ENCODE measurements around the gene AJAP1.

DNA sequence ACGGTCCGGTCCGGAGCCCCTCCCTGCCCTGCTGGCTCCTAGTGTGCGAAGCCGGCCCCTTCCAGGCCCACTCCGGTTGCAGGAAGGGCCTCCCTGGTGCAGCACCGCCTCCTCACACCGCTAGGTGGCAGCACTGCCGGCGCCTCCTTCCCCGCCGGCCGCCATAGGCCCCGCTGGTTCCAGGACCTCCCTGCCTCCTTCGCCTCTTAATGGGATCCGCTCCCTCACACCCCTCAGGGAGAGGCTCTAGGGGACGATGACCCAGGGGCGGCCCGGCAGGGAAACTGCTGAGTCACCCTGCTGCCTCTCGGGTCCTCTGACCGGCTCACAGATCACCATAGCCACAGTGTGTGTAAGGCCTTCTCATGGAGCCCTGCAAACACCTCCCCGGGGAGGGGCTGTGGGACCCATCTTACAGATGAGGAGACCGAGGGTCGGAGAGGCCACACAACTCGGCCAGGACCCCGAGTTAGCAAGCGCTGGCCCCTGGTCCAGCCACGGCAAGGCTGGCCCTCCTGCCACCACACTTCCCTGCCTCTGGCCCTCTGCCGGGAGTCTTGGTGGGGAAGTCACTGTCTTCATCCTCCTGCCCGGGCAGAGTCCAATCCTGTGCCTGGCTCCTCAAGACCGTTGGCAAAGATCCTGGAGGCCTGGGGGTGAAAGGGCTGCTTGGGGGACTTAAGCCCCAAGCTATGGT, 1.6 kb upstream of the AJAP1 start:
- TF ChIP-seq ELF1 (IDR thresholded peaks at IDR 0.05; ENCODE audit: borderline replicate concordance, low read depth) (no peak), POLR2A (IDR thresholded peaks at IDR 0.05; ENCODE audit: borderline replicate concordance, extremely low read depth, insufficient read depth, insufficient read length) (no peak), CTCF (IDR thresholded peaks at IDR 0.05 in 2 of 3, conservative IDR thresholded peaks at IDR 0.05 in 1 of 3; ENCODE audit: borderline replicate concordance in 1 of 3, insufficient read depth in 1 of 3, low read depth in 2 of 3, low read length in 2 of 3) (peak; percentile 18 to 84 (median 80); a peak in 5 of 6 replicates), EZH2 (IDR thresholded peaks at IDR 0.05) (no peak), YY1 (IDR thresholded peaks at IDR 0.05; ENCODE audit: extremely low read depth, insufficient replicate concordance, low read depth, low read length) (no peak), REST (IDR thresholded peaks at IDR 0.05; ENCODE audit: low read depth) (no peak), CBX3 (IDR thresholded peaks at IDR 0.05; ENCODE audit: low read depth) (no peak), CEBPB (IDR thresholded peaks at IDR 0.05; ENCODE audit: low read depth) (no peak), POLR2AphosphoS5 (IDR thresholded peaks at IDR 0.05; ENCODE audit: low read depth, low read length) (no peak), SIN3A (IDR thresholded peaks at IDR 0.05; ENCODE audit: low read depth) (no peak)

Measured in HCT116 (cell line).